SW 1271 (cell line): ENCODE results near the gene SFXN1.

Experiments
- DNase-seq, 2 experiments: peaks; one replicate each; lab custom pipeline; 2025; lab: John Stamatoyannopoulos, UW

Gene SFXN1

DNA sequence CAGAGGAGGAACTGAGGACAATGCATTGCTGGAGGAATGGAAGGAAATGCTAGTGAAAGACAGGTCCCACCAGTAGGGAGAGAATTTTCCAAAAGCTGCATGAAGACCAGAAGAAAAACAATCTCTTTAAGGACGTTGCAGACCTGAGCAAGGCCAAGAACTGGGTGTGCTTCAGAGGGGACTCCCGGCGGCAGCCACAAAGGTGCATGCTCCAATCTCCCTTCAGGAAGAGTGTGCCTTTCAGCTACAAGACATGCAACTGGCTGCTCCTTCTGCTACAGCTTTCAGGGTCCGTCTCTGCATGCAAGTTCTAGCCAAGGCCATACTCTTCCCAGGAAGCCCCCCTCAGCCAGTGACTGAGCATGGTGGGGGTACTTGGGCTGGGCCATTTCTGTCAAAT is 62.9 kb downstream of the SFXN1 start:
- DNase-seq: no peak

GRCh38 chr5:175542232-175542965 is 64.0 kb downstream of the SFXN1 start:
- no peak for DNase-seq

DNA sequence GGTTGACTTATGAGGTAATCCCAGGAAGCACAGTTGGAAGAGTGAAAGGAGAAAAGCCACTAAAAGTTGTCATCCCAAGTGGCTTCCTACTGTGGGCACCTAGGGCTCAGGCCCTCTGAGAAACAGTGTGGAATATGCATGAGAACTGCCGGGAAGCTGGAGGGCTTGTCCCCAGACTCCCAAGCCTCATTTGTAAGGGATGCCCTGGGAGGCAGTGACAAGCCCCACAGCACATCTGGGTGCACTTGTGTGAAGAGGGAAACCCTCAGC is 64.5 kb downstream of the SFXN1 start:
- DNase-seq: no peak

DNA sequence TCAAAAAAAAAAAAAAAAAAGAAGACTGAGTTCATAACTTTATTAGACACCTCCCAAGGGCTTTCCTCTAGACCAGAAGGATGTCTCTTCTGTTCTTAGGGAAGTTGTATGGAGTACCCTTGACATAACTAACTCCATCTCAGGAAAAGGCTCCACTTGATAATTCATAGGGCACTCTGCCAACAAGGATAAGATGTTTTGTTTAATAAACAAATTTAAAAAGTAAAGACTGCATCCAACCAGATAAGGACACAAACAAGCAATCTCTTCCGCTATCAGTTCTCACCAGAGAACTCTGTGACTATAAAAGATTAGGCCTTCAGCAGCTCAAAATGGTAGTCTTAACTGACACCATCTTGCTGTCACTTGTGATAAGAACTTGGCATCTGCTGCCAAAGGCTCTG is 65.8 kb downstream of the SFXN1 start:
- no peak for DNase-seq

DNA sequence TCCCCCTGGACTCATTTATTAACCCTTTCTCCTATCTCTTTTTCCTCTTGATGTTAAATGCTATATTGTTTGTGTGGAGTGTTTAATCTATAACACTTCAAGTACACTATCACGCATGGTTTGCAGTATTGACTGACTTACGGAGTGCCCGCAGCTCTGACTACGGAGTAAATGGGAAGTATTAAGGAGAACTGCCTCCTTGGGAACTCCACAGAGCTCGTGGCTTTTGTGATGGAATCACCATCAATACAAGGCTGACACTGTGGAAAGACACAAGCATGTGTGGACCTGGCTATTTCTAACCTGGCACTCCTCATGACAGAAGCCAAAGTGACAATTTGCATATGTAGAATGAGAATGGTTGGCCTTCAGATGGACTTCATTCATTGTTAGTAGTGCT is 66.2 kb downstream of the SFXN1 start:
- no peak for DNase-seq

- no peak for DNase-seq
These were observed 69.5 kb downstream of the SFXN1 start for GRCh38 chr5:175547842-175548241.

DNA sequence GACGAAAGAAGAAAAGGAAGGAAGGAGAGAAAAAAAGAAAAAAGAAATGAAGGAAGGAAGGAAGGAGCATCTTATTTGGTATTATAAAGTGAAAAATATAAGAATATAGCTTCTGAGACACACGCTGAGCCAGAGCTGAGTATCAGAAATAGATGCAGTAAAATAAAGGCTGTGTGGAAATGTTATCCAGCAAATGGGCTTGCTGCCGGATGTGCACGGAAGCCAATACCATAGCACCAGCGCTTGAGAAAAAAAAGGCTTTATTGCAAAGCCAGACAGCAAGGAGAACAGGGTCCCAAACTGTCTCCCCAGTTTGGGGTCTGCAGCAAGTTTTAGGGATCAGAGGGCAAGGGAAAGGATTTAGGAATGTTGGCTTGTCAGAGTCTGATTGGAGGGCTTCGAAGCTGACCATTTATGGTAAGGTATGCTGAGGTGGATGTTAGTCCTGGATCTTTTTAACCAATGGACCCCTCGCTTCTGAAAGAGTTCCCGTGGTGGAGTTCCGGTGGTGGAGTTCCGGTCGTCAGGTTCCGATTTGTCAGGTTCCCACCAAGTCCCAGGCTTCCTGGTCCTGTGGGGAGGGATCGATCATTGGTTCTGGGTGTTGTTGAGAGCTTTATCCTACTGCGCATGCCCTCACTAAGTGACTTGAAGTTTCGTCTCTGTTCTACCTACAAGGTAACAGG is 70.4 kb downstream of the SFXN1 start:
- no peak for DNase-seq

GRCh38 chr5:175550055-175550805 is 71.9 kb downstream of the SFXN1 start:
- DNase-seq: no peak

GRCh38 chr5:175551266-175551665 is 72.9 kb downstream of the SFXN1 start:
- no peak for DNase-seq

GRCh38 chr5:175554296-175554695 is 75.9 kb downstream of the SFXN1 start:
- DNase-seq: no peak

GRCh38 chr5:175555168-175555785 is 76.9 kb downstream of the SFXN1 start:
- no peak for DNase-seq

DNA sequence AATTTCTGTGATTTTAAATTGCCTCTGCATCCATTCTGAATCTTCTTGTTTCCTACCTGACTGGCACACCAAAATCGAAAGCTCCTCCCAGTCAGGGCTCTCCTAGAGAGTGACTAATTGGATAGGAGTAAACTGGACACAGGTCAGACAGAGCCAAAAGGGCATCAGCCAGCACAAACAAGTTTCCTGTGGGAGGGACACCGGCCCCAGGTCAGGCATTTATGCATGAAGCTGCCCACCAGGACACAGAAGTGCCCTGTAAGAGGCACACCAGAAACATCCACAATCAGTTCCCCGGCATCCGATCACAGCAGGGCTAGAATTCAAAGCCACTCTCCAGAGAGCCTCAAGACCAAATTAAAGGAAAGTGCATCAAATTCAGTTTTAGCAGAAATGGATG is 78.4 kb downstream of the SFXN1 start:
- DNase-seq: no peak

DNA sequence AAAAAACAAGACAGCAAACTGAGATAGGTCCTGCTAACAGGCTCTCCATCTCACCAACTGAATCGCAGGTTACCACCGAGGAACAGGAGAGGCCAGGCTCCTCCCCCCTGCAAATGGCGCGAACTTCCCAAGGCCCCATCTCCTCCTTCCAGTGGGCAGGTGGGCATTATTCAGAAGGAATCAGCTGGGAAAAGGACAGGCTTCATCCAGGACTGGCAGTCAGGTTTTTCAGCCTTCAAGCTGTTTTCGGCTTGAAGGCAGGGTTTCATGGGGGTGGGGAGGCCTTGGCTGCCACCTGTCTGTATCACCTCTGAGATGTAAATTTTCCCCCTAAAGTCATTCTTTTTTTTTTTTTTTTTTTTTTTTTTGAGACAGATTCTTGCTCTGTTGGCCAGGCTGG is 79.4 kb downstream of the SFXN1 start:
- no peak for DNase-seq

GRCh38 chr5:175558801-175559480 is 80.6 kb downstream of the SFXN1 start:
- DNase-seq: no peak

DNA sequence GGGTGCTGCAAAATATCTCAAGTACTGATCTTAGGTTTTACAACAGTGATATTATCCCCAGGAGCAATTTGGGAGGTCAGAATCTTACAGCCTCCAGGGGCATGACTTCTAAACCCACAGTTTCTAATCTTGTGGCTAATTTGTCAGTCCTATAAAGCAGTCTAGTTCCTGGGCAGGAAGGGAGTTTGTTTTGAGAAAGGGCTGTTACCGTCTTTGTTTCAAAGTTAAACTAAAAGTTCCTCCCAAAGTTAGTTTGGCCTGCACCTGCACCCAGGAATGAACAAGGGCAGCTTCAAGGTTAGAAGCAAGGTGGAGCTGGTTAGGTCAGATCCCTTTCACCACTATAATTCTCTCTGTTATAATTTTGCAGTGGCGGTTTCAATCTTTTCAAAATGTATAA is 81.7 kb downstream of the SFXN1 start:
- no peak for DNase-seq

GRCh38 chr5:175561085-175561484 is 82.7 kb downstream of the SFXN1 start:
- DNase-seq: no peak

DNA sequence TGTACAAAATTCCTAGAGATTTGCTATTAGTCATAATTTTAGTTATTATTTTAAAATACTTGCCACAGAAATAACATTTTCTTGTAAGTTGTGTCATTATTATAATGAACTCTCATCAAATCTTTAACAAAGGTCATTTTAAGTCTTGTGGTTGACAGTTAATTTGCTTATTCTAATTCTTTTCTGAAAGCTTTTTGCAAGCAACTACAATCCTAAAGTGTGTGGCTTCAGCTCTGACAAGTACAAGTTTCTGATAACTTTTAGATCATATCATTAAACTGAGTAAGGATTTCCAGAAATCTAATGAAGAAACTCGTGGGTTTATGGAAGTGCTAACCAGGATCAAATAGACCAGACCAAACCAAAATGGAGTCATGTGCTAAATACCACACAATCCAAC is 86.4 kb downstream of the SFXN1 start:
- no peak for DNase-seq

DNA sequence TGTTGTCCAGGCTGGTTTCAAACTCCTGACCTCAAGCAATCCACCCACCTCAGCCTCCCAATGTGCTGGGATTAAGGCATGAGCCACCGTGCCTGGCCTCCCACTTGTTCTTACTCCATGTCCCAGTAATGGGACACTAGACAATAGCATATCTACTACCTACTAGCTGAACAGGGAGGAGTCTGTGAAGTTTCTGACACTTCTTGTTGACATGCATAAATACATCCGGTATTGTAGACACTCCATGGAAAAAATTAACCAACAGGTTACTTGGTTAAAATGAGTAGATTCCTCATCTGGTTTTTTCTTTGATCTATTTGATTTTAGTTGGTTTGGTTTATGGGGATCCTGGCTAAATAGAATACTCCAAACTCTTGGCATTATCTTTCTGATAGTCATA is 88.3 kb downstream of the SFXN1 start:
- DNase-seq: no peak

- no peak for DNase-seq
These were observed 89.6 kb downstream of the SFXN1 start for GRCh38 chr5:175567954-175568353.

GRCh38 chr5:175569701-175570100 is 91.3 kb downstream of the SFXN1 start:
- DNase-seq: no peak

GRCh38 chr5:175572886-175573285 is 94.5 kb downstream of the SFXN1 start:
- no peak for DNase-seq
